Measurements from ENCODE around the gene INPPL1.
"Not testable (repeated sequence)": the region's sequence is repeated elsewhere in the genome, so short reads cannot be mapped to it uniquely, and the experiment has no call there.

Gene INPPL1

DNA sequence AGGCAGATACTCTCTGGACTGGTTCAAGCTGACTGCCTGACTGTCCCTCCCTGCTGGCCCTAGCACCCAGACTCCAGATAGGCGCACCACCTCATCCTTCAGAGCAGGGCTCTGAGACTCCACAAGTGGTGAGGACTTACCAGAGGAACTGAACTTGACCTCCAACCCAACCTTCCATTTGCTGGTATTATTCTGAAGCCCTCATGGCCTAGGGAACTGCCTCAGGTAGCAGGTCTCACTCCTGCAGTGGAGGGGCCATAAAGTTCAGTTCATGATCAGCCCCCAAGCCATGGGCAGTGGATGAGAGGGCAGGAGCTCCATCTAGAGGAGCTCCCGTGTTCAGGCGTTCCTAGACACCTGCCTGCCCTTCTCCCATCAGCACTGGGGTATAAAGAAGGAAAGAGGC lies 43.0 kb upstream of the INPPL1 start:
- H3K4me3 ChIP-seq (ENCODE audit: low read depth, low read length); H3K27ac ChIP-seq; H3K27me3 ChIP-seq (replicated peaks); DNase-seq; H3K36me3 ChIP-seq (replicated peaks); in situ Hi-C loops (cut with HindIII; ENCODE audit: low pct_ligation_motif_present, low sequenced_read_pairs): not testable (repeated sequence)
- TF ChIP-seq, protein P1, sequence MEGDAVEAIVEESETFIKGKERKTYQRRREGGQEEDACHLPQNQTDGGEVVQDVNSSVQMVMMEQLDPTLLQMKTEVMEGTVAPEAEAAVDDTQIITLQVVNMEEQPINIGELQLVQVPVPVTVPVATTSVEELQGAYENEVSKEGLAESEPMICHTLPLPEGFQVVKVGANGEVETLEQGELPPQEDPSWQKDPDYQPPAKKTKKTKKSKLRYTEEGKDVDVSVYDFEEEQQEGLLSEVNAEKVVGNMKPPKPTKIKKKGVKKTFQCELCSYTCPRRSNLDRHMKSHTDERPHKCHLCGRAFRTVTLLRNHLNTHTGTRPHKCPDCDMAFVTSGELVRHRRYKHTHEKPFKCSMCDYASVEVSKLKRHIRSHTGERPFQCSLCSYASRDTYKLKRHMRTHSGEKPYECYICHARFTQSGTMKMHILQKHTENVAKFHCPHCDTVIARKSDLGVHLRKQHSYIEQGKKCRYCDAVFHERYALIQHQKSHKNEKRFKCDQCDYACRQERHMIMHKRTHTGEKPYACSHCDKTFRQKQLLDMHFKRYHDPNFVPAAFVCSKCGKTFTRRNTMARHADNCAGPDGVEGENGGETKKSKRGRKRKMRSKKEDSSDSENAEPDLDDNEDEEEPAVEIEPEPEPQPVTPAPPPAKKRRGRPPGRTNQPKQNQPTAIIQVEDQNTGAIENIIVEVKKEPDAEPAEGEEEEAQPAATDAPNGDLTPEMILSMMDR (IDR thresholded peaks at IDR 0.05; ENCODE audit: low read depth, low read length, missing control alignments) = peak; percentile 41

DNA sequence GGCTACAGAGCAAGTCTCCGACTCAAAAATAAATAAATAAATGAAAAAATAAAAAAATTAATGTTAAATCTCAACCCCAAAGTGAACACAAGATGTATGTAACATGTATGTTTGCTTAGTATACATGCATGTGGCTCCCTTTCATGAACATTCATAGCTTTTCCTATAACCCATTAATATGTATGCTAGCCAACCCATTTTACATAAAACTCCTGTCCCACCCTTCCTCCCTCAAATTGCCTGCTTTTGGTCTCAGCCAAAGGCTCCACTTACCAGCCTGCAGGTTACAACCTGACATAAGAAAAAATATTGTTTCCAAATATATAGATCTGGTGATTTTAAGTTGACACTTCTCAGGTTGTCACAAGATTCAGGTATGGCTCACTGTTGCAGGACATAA lies 36.3 kb upstream of the INPPL1 start:
- Histone ChIP-seq H3K36me3 (replicated peaks) (no peaks in the 10 kb centered on the region), H3K27ac (no peak overlapping the region), H3K27me3 (replicated peaks) (no peaks in the 10 kb centered on the region), H3K4me3 (ENCODE audit: low read depth, low read length) (no peak overlapping the region)
- no peak for DNase-seq
- in situ Hi-C loops (cut with HindIII; ENCODE audit: low pct_ligation_motif_present, low sequenced_read_pairs) = no loop called here
- TF ChIP-seq, protein P1 (IDR thresholded peaks at IDR 0.05; ENCODE audit: low read depth, low read length, missing control alignments) = no peak

DNA sequence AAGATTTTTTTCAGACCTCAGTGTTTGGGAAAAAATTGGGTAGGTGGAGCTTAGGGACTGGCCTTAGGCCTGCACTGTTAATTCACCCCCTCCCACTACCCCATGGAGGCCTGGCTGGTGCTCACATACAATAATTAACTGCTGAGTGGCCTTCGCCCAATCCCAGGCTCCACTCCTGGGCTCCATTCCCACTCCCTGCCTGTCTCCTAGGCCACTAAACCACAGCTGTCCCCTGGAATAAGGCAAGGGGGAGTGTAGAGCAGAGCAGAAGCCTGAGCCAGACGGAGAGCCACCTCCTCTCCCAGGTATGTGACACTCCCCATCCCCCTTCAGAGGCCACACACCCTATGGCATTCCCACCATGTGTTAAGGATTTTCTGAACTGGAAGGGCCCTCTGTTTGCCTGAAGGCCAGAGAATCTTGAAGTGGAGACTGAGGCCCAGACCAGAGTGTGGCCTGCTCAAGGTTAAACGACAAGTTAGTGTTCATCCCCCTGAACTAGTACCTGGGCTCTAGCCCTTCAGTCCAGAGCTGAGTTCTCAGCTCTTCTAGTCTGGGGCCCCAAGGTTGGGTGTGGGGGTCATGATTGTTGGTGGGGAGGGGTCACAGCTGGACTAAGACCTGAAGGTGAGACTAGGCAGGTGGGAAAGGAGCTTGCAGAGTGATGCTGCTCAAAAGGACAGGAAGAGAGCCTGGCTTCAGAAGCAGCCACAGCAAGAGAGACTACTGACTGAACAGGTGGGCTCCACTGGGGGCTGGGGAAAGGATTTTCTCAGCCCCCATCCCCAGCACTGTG lies 34.9 kb upstream of the INPPL1 start:
- in situ Hi-C loops (cut with HindIII; ENCODE audit: low pct_ligation_motif_present, low sequenced_read_pairs) = no loop called here
- TF ChIP-seq, protein P1 (IDR thresholded peaks at IDR 0.05; ENCODE audit: low read depth, low read length, missing control alignments) = no peak
- H3K4me3 ChIP-seq (ENCODE audit: low read depth, low read length) = no peak overlapping the region
- DNase-seq = no peak
- H3K36me3 ChIP-seq (replicated peaks) = no peaks in the 10 kb centered on the region
- H3K27ac ChIP-seq = no peak overlapping the region
- H3K27me3 ChIP-seq (replicated peaks) = no peaks in the 10 kb centered on the region

DNA sequence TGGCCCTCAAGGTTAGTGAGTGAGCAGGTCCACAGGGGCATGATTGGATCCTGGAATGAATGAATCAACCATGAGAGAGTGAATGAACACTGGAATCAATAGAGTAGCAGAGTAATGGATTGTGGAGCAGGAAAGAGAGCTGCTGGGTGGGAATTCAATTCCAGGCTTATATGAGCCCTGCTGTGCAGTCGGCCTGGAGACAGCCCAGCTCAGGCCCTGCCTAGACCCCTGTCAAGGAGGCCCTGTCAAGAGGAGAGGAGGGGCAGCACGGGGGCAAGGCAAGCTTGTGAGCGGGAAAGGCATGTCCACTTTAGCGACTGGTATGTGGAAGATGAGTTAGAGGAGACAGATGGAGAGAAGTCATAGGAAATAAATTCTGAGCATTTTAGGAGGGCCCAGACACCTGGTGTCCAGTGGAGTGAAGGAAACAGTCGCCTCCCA lies 33.9 kb upstream of the INPPL1 start:
- in situ Hi-C loops (cut with HindIII; ENCODE audit: low pct_ligation_motif_present, low sequenced_read_pairs) = no loop called here

DNA sequence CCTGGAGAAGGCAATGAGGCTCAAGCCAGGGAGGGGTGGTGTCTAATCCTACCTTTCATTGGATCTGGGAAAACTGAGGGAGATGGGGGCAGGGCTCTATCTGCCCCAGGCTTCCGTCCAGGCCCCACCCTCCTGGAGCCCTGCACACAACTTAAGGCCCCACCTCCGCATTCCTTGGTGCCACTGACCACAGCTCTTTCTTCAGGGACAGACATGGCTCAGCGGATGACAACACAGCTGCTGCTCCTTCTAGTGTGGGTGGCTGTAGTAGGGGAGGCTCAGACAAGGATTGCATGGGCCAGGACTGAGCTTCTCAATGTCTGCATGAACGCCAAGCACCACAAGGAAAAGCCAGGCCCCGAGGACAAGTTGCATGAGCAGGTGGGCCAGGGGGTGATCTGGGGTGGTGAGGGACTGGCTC lies 32.6 kb upstream of the INPPL1 start, which contains the start of gene FOLR1:
Gene FOLR1, plus strand, starts transcription at position 180 of the 421 bp plus-strand sequence. Its CDS starts 34 bp downstream, at position 214.
- TF ChIP-seq, protein P1 (IDR thresholded peaks at IDR 0.05; ENCODE audit: low read depth, low read length, missing control alignments) = no peak
- no peak for DNase-seq
- H3K27ac ChIP-seq = no peak within 1 kb of the TSS
- H3K4me3 ChIP-seq (ENCODE audit: low read depth, low read length) = no peak within 1 kb of the TSS
- in situ Hi-C loops (cut with HindIII; ENCODE audit: low pct_ligation_motif_present, low sequenced_read_pairs) = no loop called here
- no peaks in the 10 kb centered on the region for H3K36me3 ChIP-seq (replicated peaks)
- H3K27me3 ChIP-seq (replicated peaks) = no peaks in the 10 kb centered on the region

More for the DNA sequence above, 33.9 kb upstream of the INPPL1 start:
- Histone ChIP-seq H3K27ac (no peak overlapping the region), H3K36me3 (replicated peaks) (no peaks in the 10 kb centered on the region), H3K27me3 (replicated peaks) (no peaks in the 10 kb centered on the region), H3K4me3 (ENCODE audit: low read depth, low read length) (no peak overlapping the region)
- DNase-seq = no peak
- TF ChIP-seq, protein P1 (IDR thresholded peaks at IDR 0.05; ENCODE audit: low read depth, low read length, missing control alignments) = no peak
